HepG2 (cell line): Measurements from ENCODE around the gene ABCA4. TPM values are rescaled to one million over a fixed set of nuclear protein-coding genes. Genes with fewer than 3 reads are reported as not detected.

ENCODE experiments used
- ARNT ChIP-seq: fragments of 450-650 bp; IDR thresholded peaks from 2 replicates; pipeline ENCODE4 v1.6.1; 2017
- ARNT2 ChIP-seq: sonication (generic); formaldehyde crosslinking; IDR thresholded peaks from 2 replicates; pipeline ENCODE4 v1.8.0; 2022; ENCODE audit warnings: mild to moderate bottlenecking, low read depth, missing genetic modification reagents, moderate library complexity
- CC2D1A ChIP-seq: sonication (generic); formaldehyde crosslinking; IDR thresholded peaks from 2 replicates; pipeline ENCODE4 v1.8.1; 2023; ENCODE audit warnings: mild to moderate bottlenecking, missing genetic modification reagents
- CENPX ChIP-seq: sonication (generic); formaldehyde crosslinking; IDR thresholded peaks from 2 replicates; pipeline ENCODE4 v1.9.0; 2021; ENCODE audit warnings: mild to moderate bottlenecking, missing genetic modification reagents, moderate library complexity
- KDM5B ChIP-seq: sonication (generic); formaldehyde crosslinking; IDR thresholded peaks from 2 replicates; pipeline ENCODE4 v1.4.0; 2020; ENCODE audit warnings: missing genetic modification reagents, mild to moderate bottlenecking, borderline replicate concordance
- SMC3 ChIP-seq: IDR thresholded peaks from 2 replicates; pipeline ENCODE4 v1.6.1; 2011; ENCODE audit warnings: low read length, improper control_type of control experiment
- SNAPC2 ChIP-seq: sonication (generic); formaldehyde crosslinking; IDR thresholded peaks from 2 replicates; pipeline ENCODE4 v1.8.1; 2022; ENCODE audit warnings: mild to moderate bottlenecking, missing genetic modification reagents
- STAG1 ChIP-seq: sonication (generic); formaldehyde crosslinking; IDR thresholded peaks from 2 replicates; pipeline ENCODE4 v1.4.0; 2020; ENCODE audit warnings: missing genetic modification reagents
- TBP ChIP-seq: sonication (generic); formaldehyde crosslinking; IDR thresholded peaks from 2 replicates; pipeline ENCODE4 v1.5.0; 2020; ENCODE audit warnings: missing genetic modification reagents
- ZFP82 ChIP-seq: sonication (generic); formaldehyde crosslinking; IDR thresholded peaks from 2 replicates; pipeline ENCODE4 v1.5.1; 2020; ENCODE audit warnings: mild to moderate bottlenecking, missing genetic modification reagents, borderline replicate concordance
- ZNF224 ChIP-seq: sonication (generic); formaldehyde crosslinking; IDR thresholded peaks from 2 replicates; pipeline ENCODE4 v1.5.0; 2020; ENCODE audit warnings: mild to moderate bottlenecking, missing genetic modification reagents
- ZNF343 ChIP-seq: sonication (generic); formaldehyde crosslinking; IDR thresholded peaks from 2 replicates; pipeline ENCODE4 v1.4.0; 2020; ENCODE audit warnings: mild to moderate bottlenecking, missing genetic modification reagents
- ZNF367 ChIP-seq: sonication (generic); formaldehyde crosslinking; IDR thresholded peaks from 2 replicates; pipeline ENCODE4 v1.4.0; 2020; ENCODE audit warnings: missing genetic modification reagents, borderline replicate concordance
- ZNF441 ChIP-seq: sonication (generic); formaldehyde crosslinking; IDR thresholded peaks from 2 replicates; pipeline ENCODE4 v1.7.0; 2021; ENCODE audit warnings: missing genetic modification reagents, borderline replicate concordance
- ZNF7 ChIP-seq: IDR thresholded peaks from 2 replicates; pipeline ENCODE4 v1.6.1; 2016; ENCODE audit warnings: missing biosample characterization, missing genetic modification reagents
- polyA plus RNA-seq, 8 experiments: library from polyadenylated mRNA; depleted of rRNA in 3 of 8; stranded (reverse) in 7 of 8; unstranded in 1 of 8; fragments of >200 nt; fragmentation: Illumina TruSeq in 4 of 8; extraction: Trizol in 4 of 8; gene quantifications; 2 replicates each; pipeline versions ENCODE4 v1.2.1 to v1.2.3, GENCODE V29; 2011 to 2016; ENCODE audit warnings: low read depth in 4 of 8, missing spikeins in 1 of 8, mixed read lengths in 1 of 8; ENCODE audit not compliant: insufficient read depth in 1 of 8
- total RNA-seq, 5 experiments: library from RNA; depleted of rRNA; stranded (reverse); fragments of >200 nt; fragmentation: Illumina TruSeq; extraction: Trizol; gene quantifications; 2 replicates each; pipeline ENCODE4 v1.2.3, GENCODE V29; 2016; ENCODE audit warnings: low read depth in 1 of 5
- TF ChIP-seq, protein P1 (sequence below): sonication (generic); formaldehyde crosslinking; IDR thresholded peaks from 2 replicates; pipeline ENCODE4 v1.5.0; 2020; ENCODE audit warnings: mild to moderate bottlenecking, missing genetic modification reagents, moderate library complexity
- TF ChIP-seq, protein P2 (sequence below): sonication (generic); formaldehyde crosslinking; conservative IDR thresholded peaks from 2 replicates; pipeline ENCODE4 v1.8.0; 2022; ENCODE audit warnings: low read depth, missing genetic modification reagents
- TF ChIP-seq, protein P3 (sequence below): IDR thresholded peaks from 2 replicates; pipeline ENCODE4 v1.4.0; 2020; ENCODE audit warnings: mild to moderate bottlenecking, missing genetic modification reagents

Gene ABCA4
- total and polyA plus RNA-seq, 2 of the 13 experiments (the other 11 are each of a cell fraction or from before 2014, with no cell fraction given), result 0.24 to 0.67 TPM

DNA sequence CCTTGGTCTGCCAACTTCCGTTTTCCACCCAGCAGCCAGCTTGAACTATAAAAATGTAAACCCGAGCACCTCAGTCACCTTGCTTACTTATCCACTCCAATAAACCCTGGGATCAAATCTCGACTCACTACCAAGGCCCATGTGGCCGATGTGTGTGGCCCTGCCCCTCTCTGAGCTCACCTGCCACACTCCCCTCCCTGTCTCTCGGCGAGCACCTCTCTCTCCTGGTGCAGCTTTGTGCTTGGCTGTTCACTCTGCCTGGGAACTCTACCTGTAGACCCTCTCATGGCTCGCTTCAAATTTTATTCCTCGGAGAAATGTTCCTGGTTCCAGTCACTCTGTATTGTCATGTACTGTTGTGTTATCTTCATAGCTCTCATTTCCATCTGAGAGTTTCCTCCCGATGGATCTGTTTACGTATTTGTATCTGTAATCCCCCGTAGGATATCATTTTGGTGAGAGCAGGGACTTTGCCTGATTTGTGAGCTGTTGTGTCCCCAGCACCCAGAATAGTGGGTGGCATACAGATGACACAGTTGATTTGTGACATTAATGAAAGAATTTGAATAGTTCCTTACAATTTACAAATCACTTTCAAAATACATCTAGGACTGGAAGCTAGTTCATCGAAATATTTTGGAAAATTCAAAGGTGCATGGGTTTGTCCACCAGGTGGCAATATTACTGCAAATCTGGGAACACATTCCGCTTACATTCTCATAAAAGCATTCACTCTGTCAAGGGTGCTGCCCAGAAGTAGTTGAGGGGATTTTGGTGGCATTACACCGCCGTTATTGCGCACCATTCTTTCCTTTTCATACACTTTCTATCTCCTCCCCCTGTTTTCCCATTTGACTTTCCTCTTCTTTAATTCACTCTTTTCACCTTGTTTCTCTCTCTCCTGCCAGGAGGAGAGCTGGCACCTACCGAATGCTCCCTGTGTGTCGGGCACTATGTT is 95.3 kb downstream of the ABCA4 start (continued):
- TF ChIP-seq, protein P1, sequence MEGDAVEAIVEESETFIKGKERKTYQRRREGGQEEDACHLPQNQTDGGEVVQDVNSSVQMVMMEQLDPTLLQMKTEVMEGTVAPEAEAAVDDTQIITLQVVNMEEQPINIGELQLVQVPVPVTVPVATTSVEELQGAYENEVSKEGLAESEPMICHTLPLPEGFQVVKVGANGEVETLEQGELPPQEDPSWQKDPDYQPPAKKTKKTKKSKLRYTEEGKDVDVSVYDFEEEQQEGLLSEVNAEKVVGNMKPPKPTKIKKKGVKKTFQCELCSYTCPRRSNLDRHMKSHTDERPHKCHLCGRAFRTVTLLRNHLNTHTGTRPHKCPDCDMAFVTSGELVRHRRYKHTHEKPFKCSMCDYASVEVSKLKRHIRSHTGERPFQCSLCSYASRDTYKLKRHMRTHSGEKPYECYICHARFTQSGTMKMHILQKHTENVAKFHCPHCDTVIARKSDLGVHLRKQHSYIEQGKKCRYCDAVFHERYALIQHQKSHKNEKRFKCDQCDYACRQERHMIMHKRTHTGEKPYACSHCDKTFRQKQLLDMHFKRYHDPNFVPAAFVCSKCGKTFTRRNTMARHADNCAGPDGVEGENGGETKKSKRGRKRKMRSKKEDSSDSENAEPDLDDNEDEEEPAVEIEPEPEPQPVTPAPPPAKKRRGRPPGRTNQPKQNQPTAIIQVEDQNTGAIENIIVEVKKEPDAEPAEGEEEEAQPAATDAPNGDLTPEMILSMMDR (CRISPR knock-in tag), result peak; percentile 79
- no peak for TF ChIP-seq ZFP82 (CRISPR knock-in tag)
- TF ChIP-seq CENPX (CRISPR knock-in tag), result no peak
- no peak for TF ChIP-seq ARNT2 (CRISPR knock-in tag)
- TF ChIP-seq TBP (CRISPR knock-in tag), result no peak
- TF ChIP-seq SMC3, result peak; percentile 87
- no peak for TF ChIP-seq KDM5B
- TF ChIP-seq ZNF343 (CRISPR knock-in tag), result no peak
- 0 out of 2 replicates have a peak, but pooled peaks have one; percentile 45 for TF ChIP-seq ZNF224
- TF ChIP-seq, protein P2, sequence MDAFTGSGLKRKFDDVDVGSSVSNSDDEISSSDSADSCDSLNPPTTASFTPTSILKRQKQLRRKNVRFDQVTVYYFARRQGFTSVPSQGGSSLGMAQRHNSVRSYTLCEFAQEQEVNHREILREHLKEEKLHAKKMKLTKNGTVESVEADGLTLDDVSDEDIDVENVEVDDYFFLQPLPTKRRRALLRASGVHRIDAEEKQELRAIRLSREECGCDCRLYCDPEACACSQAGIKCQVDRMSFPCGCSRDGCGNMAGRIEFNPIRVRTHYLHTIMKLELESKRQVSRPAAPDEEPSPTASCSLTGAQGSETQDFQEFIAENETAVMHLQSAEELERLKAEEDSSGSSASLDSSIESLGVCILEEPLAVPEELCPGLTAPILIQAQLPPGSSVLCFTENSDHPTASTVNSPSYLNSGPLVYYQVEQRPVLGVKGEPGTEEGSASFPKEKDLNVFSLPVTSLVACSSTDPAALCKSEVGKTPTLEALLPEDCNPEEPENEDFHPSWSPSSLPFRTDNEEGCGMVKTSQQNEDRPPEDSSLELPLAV (CRISPR knock-in tag), result no peak
- no peak for TF ChIP-seq CC2D1A (CRISPR knock-in tag)
- no peak for TF ChIP-seq ZNF441 (CRISPR knock-in tag)
- TF ChIP-seq ZNF7 (CRISPR knock-in tag), result no peak
- no peak for TF ChIP-seq ARNT
- no peak for TF ChIP-seq SNAPC2 (CRISPR knock-in tag)
- TF ChIP-seq, protein P3, sequence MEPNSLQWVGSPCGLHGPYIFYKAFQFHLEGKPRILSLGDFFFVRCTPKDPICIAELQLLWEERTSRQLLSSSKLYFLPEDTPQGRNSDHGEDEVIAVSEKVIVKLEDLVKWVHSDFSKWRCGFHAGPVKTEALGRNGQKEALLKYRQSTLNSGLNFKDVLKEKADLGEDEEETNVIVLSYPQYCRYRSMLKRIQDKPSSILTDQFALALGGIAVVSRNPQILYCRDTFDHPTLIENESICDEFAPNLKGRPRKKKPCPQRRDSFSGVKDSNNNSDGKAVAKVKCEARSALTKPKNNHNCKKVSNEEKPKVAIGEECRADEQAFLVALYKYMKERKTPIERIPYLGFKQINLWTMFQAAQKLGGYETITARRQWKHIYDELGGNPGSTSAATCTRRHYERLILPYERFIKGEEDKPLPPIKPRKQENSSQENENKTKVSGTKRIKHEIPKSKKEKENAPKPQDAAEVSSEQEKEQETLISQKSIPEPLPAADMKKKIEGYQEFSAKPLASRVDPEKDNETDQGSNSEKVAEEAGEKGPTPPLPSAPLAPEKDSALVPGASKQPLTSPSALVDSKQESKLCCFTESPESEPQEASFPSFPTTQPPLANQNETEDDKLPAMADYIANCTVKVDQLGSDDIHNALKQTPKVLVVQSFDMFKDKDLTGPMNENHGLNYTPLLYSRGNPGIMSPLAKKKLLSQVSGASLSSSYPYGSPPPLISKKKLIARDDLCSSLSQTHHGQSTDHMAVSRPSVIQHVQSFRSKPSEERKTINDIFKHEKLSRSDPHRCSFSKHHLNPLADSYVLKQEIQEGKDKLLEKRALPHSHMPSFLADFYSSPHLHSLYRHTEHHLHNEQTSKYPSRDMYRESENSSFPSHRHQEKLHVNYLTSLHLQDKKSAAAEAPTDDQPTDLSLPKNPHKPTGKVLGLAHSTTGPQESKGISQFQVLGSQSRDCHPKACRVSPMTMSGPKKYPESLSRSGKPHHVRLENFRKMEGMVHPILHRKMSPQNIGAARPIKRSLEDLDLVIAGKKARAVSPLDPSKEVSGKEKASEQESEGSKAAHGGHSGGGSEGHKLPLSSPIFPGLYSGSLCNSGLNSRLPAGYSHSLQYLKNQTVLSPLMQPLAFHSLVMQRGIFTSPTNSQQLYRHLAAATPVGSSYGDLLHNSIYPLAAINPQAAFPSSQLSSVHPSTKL (CRISPR knock-in tag), result peak; percentile 45
- TF ChIP-seq STAG1 (CRISPR knock-in tag), result peak; percentile 84
- no peak for TF ChIP-seq ZNF367 (CRISPR knock-in tag)
